NCI-H2227 treated with DMSO at 0.1 percent for 48 hours (cell line): ENCODE data around the gene ZNF473.
"Not testable (repeated sequence)": the region's sequence is repeated elsewhere in the genome, so short reads cannot be mapped to it uniquely, and the experiment has no call there.

Experiments used
- DNase-seq: peaks from one replicate; lab custom pipeline; 2025; lab: John Stamatoyannopoulos, UW

Gene ZNF473

DNA sequence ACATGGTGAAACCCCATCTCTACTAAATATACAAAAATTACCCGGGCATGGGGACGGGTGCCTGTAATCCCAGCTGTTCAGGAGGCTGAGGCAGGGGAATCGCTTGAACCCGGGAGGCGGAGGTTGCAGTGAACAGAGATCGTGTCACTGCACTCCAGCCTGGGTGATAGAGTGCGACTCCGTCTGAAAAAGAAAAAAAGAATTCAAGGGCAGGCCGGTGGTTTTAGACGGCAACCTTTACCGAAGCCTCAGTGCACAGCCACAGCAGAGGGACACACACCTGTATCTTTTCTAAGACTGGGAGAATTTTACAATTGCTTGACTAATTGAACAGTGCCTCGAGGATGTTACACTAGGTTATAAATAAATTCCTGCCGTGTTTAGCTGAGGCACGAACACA lies 73.9 kb downstream of the ZNF473 start:
- not testable (repeated sequence) for DNase-seq

DNA sequence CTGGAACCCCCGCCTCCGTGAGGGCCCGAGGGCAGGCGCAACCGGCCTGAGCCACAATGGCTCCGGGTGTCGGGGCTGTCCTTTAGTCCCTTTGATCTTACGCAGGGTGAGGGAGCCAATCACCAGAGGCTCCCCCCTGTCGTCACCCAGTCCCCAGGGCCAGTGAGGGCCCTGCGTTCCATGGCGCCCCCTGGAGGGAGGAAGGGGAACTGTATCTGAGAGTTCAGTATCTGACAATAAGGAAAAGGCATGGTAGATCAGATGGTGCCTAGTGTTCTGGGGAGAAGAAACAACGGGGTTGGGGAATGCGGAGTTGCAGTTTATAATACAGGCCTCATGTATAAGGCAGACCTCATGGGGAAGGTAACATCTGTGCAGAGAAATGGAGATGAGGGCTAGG lies 75.1 kb downstream of the ZNF473 start:
- not testable (repeated sequence) for DNase-seq
